HEK293 (cell line): ENCODE measurements around the gene ATP6V1B1.

Source experiments
- CTCF ChIA-PET: fragments of 350-600 bp; formaldehyde crosslinking; extraction: SDS; loops from one replicate; lab custom pipeline; 2021; ENCODE audit warnings: antibody characterized with exemption; lab: Yijun Ruan, JAX
- POLR2A ChIA-PET: fragments of 300-600 bp; formaldehyde crosslinking; extraction: SDS; loops from one replicate; lab custom pipeline; 2020; ENCODE audit warnings: antibody characterized with exemption, inconsistent platforms; lab: Yijun Ruan, JAX
- H3K27ac ChIP-seq: fragments of 200-500 bp; sonication (Bioruptor generic); 2 replicates; pipeline ENCODE4 v1.5.1; 2014; ENCODE audit warnings: low read depth, low read length, control low read depth, inconsistent platforms; ENCODE audit errors: extremely low read depth
- H3K36me3 ChIP-seq, 2 experiments: fragments of 200-500 bp in 1 of 2; sonication (Bioruptor generic) in 1 of 2; 1 replicate in 1 of 2; 2 replicates in 1 of 2; pipeline ENCODE4 v1.5.1; 2014 to 2017; ENCODE audit warnings: inconsistent platforms in 2 of 2, low read length in 2 of 2; ENCODE audit not compliant: control insufficient read depth in 2 of 2, insufficient read depth in 1 of 2
- H3K4me1 ChIP-seq: fragments of 200-500 bp; sonication (Bioruptor generic); 2 replicates; pipeline ENCODE4 v1.5.1; 2014; ENCODE audit warnings: mild to moderate bottlenecking, low read length, inconsistent platforms; ENCODE audit not compliant: control insufficient read depth, insufficient read depth
- H3K4me3 ChIP-seq: 2 replicates; pipeline ENCODE4 v1.5.1; 2011; ENCODE audit warnings: low read depth, mild to moderate bottlenecking, control low read depth, low read length, moderate library complexity
- H3K9me3 ChIP-seq: fragments of 200-500 bp; sonication (Bioruptor generic); 2 replicates; pipeline ENCODE4 v1.5.1; 2014; ENCODE audit warnings: low read depth, low read length, inconsistent platforms; ENCODE audit not compliant: control insufficient read depth, insufficient read depth
- CTCF ChIP-seq: fragments of 450-650 bp; formaldehyde crosslinking; IDR thresholded peaks from 2 replicates; pipeline ENCODE4 v1.5.1; 2016; ENCODE audit warnings: missing biosample characterization, missing genetic modification characterization
- HOXD13 ChIP-seq: sonication (generic); formaldehyde crosslinking; IDR thresholded peaks from 2 replicates; pipeline ENCODE4 v1.8.0; 2022; ENCODE audit warnings: missing genetic modification reagents, borderline replicate concordance
- IKZF3 ChIP-seq: fragments of 450-650 bp; IDR thresholded peaks from 2 replicates; pipeline ENCODE4 v1.5.0; 2018; ENCODE audit warnings: missing biosample characterization, mild to moderate bottlenecking, missing genetic modification characterization, moderate library complexity
- SP3 ChIP-seq: fragments of 450-650 bp; formaldehyde crosslinking; IDR thresholded peaks from 2 replicates; pipeline ENCODE4 v1.5.1; 2016; ENCODE audit warnings: missing biosample characterization, missing genetic modification characterization
- TCF7L2 ChIP-seq: IDR thresholded peaks from 2 replicates; pipeline ENCODE4 v1.6.1; 2011; ENCODE audit warnings: low read depth, mild to moderate bottlenecking, inconsistent platforms, low read length, moderate library complexity, borderline replicate concordance
- TRIM28 ChIP-seq: IDR thresholded peaks from 2 replicates; pipeline ENCODE4 v1.6.1; 2011; ENCODE audit warnings: low read length, control low read depth, borderline replicate concordance
- ZBTB8A ChIP-seq: fragments of 450-650 bp; formaldehyde crosslinking; IDR thresholded peaks from 2 replicates; pipeline ENCODE4 v1.5.1; 2016; ENCODE audit warnings: missing biosample characterization, missing genetic modification characterization
- ZNF2 ChIP-seq: fragments of 450-650 bp; formaldehyde crosslinking; IDR thresholded peaks from 2 replicates; pipeline ENCODE4 v1.5.1; 2016; ENCODE audit warnings: missing biosample characterization, missing genetic modification characterization
- ZNF362 ChIP-seq: fragments of 450-650 bp; formaldehyde crosslinking; IDR thresholded peaks from 2 replicates; pipeline ENCODE4 v1.5.1; 2016; ENCODE audit warnings: missing biosample characterization, missing genetic modification characterization
- ZNF416 ChIP-seq: fragments of 450-650 bp; formaldehyde crosslinking; IDR thresholded peaks from 2 replicates; pipeline ENCODE4 v1.5.1; 2016; ENCODE audit warnings: missing biosample characterization, missing genetic modification characterization
- ZNF518A ChIP-seq: fragments of 450-650 bp; formaldehyde crosslinking; conservative IDR thresholded peaks from 2 replicates; pipeline ENCODE4 v1.5.1; 2016; ENCODE audit warnings: low read depth, missing biosample characterization, missing genetic modification characterization
- ZNF555 ChIP-seq: fragments of 450-650 bp; formaldehyde crosslinking; conservative IDR thresholded peaks from 2 replicates; pipeline ENCODE4 v1.5.1; 2017; ENCODE audit warnings: missing biosample characterization, mild to moderate bottlenecking, missing genetic modification characterization, inconsistent platforms
- ZNF596 ChIP-seq: fragments of 450-650 bp; IDR thresholded peaks from 2 replicates; pipeline ENCODE4 v1.5.0; 2018; ENCODE audit warnings: missing biosample characterization, mild to moderate bottlenecking, missing genetic modification characterization, moderate library complexity
- ZNF707 ChIP-seq: fragments of 450-650 bp; formaldehyde crosslinking; IDR thresholded peaks from 2 replicates; pipeline ENCODE4 v1.5.1; 2016; ENCODE audit warnings: missing biosample characterization, missing genetic modification characterization
- ZNF76 ChIP-seq: fragments of 450-650 bp; formaldehyde crosslinking; IDR thresholded peaks from 2 replicates; pipeline ENCODE4; 2016; ENCODE audit warnings: low read depth, missing biosample characterization, missing genetic modification characterization, borderline replicate concordance
- ZNF843 ChIP-seq: fragments of 450-650 bp; formaldehyde crosslinking; IDR thresholded peaks from 2 replicates; pipeline ENCODE4 v1.5.1; 2016; ENCODE audit warnings: missing biosample characterization, missing genetic modification characterization
- TF ChIP-seq, protein P1 (sequence below): sonication (generic); formaldehyde crosslinking; IDR thresholded peaks from 2 replicates; pipeline ENCODE4 v1.8.1; 2022; ENCODE audit warnings: mild to moderate bottlenecking, moderate library complexity, missing genetic modification reagents
- TF ChIP-seq, protein P2 (sequence below): fragments of 450-650 bp; formaldehyde crosslinking; IDR thresholded peaks from 2 replicates; pipeline ENCODE4 v1.5.1; 2016; ENCODE audit warnings: missing biosample characterization, missing genetic modification characterization

ATP6V1B1 gene

DNA sequence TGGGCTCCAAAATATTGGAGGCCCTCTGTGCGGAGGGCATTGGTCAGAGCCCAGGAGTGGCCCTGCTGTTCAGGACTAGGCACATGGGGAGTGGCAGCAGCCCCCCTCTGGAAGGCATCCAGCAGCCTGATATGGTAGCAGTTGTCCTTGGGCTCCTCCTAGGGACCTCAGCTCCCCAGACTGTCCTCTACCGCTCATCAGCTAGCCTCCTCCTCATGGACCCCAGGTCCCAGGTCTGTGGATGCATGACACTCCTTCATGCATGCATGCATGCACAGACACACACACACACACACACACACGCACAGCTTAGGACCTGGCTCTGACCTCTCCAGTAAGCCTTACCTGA, 15.4 kb upstream of the ATP6V1B1 start:
- H3K4me3 ChIP-seq, result no peak overlapping the region
- ChIA-PET POLR2A (no interaction called here), CTCF (interaction anchor here (0.6 to 8.3 kb wide), 31 partner anchors 8 to 608 kb away, joined by 3 to 144 read pairs (median 4); partner anchors contain the start of gene ATP6V1B1)
- no peak for TF ChIP-seq HOXD13 (CRISPR knock-in tag)
- no peak for TF ChIP-seq ZNF596
- no peak for TF ChIP-seq ZNF362 (tag by site-specific recombination)
- TF ChIP-seq ZNF843, result no peak
- TF ChIP-seq, protein P1, sequence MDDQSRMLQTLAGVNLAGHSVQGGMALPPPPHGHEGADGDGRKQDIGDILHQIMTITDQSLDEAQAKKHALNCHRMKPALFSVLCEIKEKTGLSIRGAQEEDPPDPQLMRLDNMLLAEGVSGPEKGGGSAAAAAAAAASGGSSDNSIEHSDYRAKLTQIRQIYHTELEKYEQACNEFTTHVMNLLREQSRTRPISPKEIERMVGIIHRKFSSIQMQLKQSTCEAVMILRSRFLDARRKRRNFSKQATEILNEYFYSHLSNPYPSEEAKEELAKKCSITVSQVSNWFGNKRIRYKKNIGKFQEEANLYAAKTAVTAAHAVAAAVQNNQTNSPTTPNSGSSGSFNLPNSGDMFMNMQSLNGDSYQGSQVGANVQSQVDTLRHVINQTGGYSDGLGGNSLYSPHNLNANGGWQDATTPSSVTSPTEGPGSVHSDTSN (CRISPR knock-in tag), result no peak
- TF ChIP-seq ZNF518A (tag by site-specific recombination), result no peak
- TF ChIP-seq SP3 (tag by site-specific recombination), result no peak
- TF ChIP-seq ZNF555 (tag by site-specific recombination), result no peak
- no peak for TF ChIP-seq TCF7L2
- TF ChIP-seq ZNF416 (tag by site-specific recombination), result no peak
- no peak for TF ChIP-seq IKZF3 (tag by site-specific recombination)
- TF ChIP-seq ZNF76 (tag by site-specific recombination), result no peak
- no peak for TF ChIP-seq CTCF (tag by site-specific recombination)
- TF ChIP-seq, protein P2, sequence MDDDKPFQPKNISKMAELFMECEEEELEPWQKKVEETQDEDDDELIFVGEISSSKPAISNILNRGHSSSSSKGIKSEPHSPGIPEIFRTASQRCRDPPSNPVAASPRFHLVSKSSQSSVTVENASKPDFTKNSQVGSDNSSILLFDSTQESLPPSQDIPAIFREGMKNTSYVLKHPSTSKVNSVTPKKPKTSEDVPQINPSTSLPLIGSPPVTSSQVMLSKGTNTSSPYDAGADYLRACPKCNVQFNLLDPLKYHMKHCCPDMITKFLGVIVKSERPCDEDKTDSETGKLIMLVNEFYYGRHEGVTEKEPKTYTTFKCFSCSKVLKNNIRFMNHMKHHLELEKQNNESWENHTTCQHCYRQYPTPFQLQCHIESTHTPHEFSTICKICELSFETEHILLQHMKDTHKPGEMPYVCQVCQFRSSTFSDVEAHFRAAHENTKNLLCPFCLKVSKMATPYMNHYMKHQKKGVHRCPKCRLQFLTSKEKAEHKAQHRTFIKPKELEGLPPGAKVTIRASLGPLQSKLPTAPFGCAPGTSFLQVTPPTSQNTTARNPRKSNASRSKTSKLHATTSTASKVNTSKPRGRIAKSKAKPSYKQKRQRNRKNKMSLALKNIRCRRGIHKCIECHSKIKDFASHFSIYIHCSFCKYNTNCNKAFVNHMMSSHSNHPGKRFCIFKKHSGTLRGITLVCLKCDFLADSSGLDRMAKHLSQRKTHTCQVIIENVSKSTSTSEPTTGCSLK (tag by site-specific recombination), result no peak
- TF ChIP-seq ZNF2 (tag by site-specific recombination), result no peak
- no peak for TF ChIP-seq ZBTB8A (tag by site-specific recombination)
- TF ChIP-seq TRIM28, result no peak
- no peak for TF ChIP-seq ZNF707
- peaks cover 0 to 19% of the 10 kb centered on the region in 2 experiments; a peak in 2 of 3 replicates for H3K36me3 ChIP-seq
- peaks cover 3% of the 10 kb centered on the region; the same call in 1 of the 2 replicates for H3K4me1 ChIP-seq
- H3K27ac ChIP-seq, result no peak overlapping the region
- H3K9me3 ChIP-seq, result no peaks in the 10 kb centered on the region
